GM23248 (cell line): ENCODE measurements around the gene RTRAF.

Source experiments
- EZH2 ChIP-seq: fragments of 200-600 bp; sonication (generic); IDR thresholded peaks from 2 replicates; pipeline ENCODE4 v1.6.1; 2018; ENCODE audit warnings: antibody characterized with exemption, mild to moderate bottlenecking; ENCODE audit not compliant: insufficient read depth, poor library complexity, severe bottlenecking
- EZH2phosphoT487 ChIP-seq: fragments of 200-600 bp; sonication (generic); IDR thresholded peaks from 2 replicates; pipeline ENCODE4 v1.6.1; 2018; ENCODE audit warnings: antibody characterized with exemption, moderate library complexity, mild to moderate bottlenecking, low read depth; ENCODE audit not compliant: insufficient read depth

DNA sequence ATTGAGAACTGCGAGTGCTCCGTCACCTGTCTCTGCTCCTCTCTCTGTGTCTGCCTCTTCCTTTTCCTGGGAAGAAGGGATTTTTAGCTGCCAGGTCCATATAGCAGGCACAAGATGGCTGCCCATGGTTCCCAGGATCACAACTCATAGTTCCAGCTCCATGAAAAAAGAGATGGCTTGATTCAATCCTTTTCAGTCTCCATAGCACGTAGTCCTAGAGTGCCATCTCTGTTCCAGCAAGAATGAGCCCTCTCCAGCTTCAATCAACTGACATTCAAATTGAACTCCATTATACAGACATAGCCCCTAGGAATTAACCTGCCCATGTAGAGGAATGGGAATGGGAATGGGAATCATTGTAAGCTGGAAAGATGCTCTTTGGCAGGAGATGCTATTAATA is 34.7 kb upstream of the RTRAF start:
- no peak for TF ChIP-seq EZH2
- TF ChIP-seq EZH2phosphoT487, result no peak
